ENCODE data around the gene KMT5C.
"Not testable (repeated sequence)": the region's sequence is repeated elsewhere in the genome, so short reads cannot be mapped to it uniquely, and the experiment has no call there.

DNA sequence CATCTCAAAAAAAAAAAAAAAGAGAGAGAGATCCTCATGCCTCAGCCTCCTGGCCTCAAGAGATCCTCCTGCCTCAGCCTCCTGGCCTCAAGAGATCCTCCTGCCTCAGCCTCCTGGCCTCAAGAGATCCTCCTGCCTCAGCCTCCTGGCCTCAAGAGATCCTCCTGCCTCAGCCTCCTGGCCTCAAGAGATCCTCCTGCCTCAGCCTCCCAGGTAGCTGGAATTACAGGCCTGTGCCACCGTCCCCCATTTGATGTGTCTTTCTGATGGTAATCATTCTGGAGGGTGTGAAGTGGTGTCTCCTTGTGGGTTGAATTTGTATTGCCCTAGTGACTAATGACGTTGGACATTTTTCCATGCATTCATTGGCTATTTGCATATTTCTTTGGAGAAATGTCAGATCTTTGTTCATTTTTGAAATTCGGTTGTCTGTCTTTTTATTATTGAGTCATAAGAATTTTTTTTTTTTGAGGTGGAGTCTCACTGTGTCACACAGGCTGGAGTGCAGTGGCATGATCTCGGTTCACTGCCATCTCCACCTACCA lies 10.8 kb upstream of the KMT5C start:
- not testable (repeated sequence) for TF ChIP-seq POLR2AphosphoS5, POLR2A, CTCF (IDR thresholded peaks at IDR 0.05)

Data from upper lobe of left lung (tissue), 4 donors.